COR-L47 (cell line): ENCODE measurements around the gene OR52E8.

Experiments used
- DNase-seq: peaks from one replicate; lab custom pipeline; 2025; lab: John Stamatoyannopoulos, UW

The OR52E8 gene

DNA sequence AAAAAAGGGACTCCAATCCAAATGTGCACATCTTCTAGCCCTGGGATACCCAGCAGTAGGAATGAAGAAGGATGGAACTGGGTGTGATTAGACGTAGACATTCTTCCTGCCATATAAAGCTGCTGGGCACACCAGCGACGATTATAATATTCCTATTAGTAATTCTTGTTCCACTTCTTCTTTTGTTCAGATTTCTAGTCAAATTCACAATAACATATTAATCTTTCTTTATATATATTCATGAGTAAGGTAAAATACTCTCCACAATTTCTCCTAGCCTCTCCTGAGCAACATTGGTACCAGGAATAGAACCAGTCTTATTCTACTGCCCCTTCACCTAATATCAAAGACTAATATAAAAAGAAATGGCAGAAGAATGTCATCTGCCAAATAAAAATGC lies at the start of gene OR52E8:
TSS of gene OR52E8 (minus strand) at position 101 of the 400 bp plus-strand sequence. CDS start at position 101, 0 bp downstream.
- no peak for DNase-seq

- DNase-seq = no peak
These were observed 42.0 kb upstream of the OR52E8 start for GRCh38 chr11:5899534-5899933.

DNA sequence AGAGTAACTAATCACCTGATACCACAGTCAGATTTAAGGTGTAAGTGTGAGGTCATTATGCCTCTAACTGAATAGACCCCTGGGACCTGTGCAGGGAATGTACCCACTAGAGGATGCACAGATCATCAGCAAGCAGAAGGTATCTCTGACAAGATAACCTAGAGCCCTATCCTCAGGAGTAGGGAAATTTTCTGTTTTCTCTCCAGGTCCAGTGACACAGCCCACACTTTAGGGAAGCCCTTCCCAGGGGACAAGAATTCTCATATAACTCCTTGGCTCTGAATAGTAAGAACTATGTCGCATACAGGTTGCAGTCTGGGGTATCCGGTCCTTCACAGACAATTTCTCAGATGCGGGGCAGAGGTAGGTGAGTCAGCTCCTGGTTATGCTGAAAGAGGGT lies 35.4 kb upstream of the OR52E8 start, which contains the start of gene OR52E5:
TSS of gene OR52E5 (plus strand) at position 301 of the 400 bp plus-strand sequence. CDS start 7,569 bp downstream, outside the sequence.
- DNase-seq = no peak

- DNase-seq = no peak
These were observed 33.8 kb upstream of the OR52E8 start for GRCh38 chr11:5891216-5891800.

GRCh38 chr11:5887661-5888060 lies 30.2 kb upstream of the OR52E8 start:
- DNase-seq = no peak

- DNase-seq = no peak
These were observed 29.7 kb upstream of the OR52E8 start for GRCh38 chr11:5887172-5887571.

- no peak for DNase-seq
These were observed 24.3 kb upstream of the OR52E8 start for GRCh38 chr11:5881756-5882155.

GRCh38 chr11:5880329-5880728 lies 22.8 kb upstream of the OR52E8 start, which contains the start of gene OR52E4:
Gene OR52E4 (plus strand): TSS chr11:5880629. CDS start chr11:5884293, 3,664 bp downstream.
- no peak for DNase-seq

DNA sequence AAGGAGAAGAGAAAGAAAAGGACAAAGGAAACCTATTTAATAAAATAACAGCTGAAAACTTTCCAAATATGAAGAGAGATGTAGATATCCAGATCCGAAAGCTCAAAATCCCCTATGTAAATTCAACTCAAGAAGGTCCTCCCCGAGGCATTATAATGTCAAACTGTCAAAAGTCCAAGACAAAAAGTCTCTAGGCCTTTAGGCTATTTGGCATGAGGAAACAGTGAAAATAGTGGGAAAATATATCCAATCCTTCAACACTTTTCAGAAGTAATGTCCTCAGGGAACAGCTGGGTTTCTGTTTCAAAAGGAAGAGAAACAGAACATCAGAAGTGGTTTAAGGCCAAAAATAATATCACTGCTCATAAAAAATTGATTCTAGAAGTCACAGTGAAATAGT lies 21.1 kb upstream of the OR52E8 start:
- DNase-seq = no peak

- no peak for DNase-seq
These were observed 8.3 kb upstream of the OR52E8 start for GRCh38 chr11:5865826-5866225.

DNA sequence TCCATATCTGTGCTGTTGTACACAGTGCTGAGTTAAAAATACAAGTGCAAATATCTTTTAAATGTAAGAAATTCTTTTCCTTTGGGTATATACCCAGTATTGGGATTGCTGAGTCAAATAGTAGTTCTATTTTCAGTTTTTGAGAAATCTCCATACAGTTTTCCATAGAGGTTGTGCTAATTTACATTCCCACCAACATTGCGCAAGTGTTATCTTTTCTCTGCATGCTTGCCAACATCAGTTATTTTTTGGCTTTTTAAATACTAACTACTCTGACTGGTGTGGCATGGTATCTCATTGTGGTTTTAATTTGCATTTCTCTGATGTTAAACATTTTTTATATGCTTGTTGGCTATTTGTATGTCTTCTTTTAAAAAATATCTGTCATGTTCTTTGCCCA lies 6.5 kb downstream of the OR52E8 start:
- DNase-seq = no peak

DNA sequence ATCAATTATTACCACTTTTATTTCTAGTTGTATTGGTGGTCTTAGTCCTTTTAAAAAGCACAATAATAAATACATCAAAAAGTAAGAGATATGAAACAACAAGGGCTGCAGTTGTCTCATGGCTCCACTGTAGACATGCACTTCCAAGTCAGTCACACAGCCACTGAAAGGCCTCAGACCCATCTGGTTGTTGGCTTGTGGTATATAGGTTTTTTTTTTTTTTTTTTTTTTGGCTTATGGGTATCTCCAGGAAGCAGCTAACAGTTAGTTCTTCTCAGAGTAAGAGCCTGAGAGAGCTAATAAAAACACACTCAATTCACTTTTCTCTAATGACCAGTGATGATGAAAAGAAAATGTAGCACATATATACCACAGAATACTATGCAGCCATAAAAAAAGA lies 9.8 kb downstream of the OR52E8 start:
- no peak for DNase-seq

DNA sequence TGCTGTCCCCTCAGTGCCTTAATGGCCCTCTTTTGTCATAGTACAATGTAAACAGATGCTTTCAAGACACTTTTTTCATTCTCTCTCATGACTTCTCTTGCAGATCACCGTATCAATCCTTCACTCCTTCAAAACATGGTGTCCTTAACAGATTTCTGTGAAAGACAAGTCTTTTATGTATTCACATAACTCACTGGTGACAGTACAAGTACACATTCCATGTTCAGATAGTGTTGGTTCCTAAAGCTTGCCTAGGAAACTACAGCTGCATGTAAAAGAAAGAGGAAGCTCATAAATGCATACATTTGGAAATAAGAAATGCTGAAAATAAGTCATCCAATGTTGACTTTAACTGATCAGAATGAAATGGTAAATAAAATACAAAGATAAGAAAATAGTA lies 10.8 kb downstream of the OR52E8 start:
- no peak for DNase-seq

GRCh38 chr11:5841797-5842196 lies 15.7 kb downstream of the OR52E8 start, which contains the start of gene OR52E6:
Gene OR52E6 (minus strand): TSS chr11:5841897. CDS start chr11:5841897, 0 bp downstream.
- DNase-seq = no peak

GRCh38 chr11:5837695-5838094 lies 19.8 kb downstream of the OR52E8 start:
- DNase-seq = no peak

- no peak for DNase-seq
These were observed 24.0 kb downstream of the OR52E8 start for GRCh38 chr11:5833446-5833845.

GRCh38 chr11:5831196-5831829 lies 26.2 kb downstream of the OR52E8 start:
- DNase-seq = no peak

- no peak for DNase-seq
These were observed 39.1 kb downstream of the OR52E8 start for GRCh38 chr11:5818245-5818886.

- no peak for DNase-seq
These were observed 42.0 kb downstream of the OR52E8 start for GRCh38 chr11:5815534-5815933.

DNA sequence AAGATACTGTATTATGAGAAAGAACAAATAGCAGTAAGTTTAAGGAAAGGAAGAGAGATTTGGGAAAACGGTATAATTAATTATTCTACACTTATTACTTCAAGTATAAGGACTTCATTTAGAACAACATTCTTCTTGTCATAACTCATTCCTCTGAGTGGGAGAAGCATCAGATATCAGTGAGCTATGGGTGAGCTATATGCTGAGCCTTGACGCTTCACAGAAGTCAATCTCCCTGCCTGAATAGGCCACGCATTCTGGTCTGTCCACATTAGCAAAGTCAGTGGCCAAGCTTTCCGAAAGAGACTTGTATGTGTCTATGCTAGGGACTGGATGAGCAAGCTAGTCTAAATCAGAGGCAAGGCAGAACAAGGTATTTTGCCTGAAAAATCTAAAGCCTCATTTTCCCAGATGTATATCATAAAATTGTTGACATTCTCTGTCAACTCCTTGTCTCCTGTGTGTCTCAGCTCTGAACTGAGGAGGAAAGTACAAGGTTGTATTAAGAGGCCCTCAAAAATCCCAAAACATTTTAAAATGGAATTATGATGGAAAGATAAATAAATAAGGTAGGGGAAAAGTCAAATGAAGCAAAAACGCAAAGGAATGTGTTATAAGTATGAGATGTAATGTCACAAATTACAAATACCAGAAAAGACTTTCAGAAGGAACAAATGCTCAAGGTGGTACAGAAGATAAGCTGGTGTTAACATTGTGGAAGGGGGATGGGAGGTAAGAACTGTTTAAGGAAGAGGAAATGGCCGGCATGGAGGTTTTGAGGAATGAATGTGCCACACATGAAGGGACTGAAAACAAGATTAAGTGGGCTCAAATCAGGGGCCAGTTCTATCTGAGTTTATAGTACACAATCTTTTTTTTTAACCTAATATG lies 47.3 kb downstream of the OR52E8 start:
- no peak for DNase-seq

DNA sequence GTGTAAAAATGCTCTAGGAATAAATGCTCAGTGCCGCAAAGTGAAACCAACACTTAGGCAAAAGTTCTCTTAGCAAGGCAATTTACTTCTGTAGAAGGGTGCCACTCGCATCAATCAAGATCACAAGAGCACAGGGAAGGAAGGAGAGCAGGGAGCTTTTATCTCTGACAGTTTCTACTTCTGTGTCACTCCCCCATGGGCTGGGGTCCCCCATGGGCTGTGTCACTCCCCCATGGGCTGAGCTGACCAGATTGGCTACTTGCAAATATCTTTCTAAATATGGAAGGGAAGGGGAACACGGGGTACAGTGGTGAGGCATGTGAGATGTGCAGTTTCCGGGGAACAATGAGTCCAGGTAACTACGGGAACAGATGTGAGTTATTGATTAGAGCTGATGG lies 48.4 kb downstream of the OR52E8 start:
- no peak for DNase-seq

DNA sequence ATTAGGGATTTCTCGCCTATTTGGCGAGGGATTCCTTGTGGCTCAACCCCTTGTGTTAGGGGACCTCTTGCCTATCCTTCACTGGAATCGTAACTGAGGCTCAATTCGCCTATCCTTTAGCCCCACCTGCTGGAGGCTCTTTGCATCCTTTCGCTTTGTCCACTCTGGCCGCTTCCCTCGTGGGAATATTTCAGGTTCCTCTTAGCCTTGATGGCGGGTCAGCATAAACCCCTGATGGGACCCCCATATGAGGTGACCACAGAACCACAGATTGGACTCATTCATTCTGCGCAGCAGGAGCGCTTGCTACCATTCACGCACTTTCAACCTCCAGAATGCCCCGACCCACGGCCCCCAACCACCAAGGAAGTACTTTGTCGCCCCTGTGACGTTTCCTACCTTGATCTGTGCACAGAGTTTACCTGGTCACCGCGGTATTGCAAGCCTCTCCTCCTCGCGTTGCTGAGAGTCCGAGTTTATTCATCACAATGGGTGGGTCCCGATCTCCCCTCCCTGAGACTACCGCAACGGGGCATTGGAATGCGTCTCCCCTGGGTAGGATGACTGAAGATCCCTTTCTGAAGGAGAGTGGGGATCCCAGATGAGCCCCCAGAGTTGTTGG lies 48.9 kb downstream of the OR52E8 start, which contains the start of gene OR52N2:
TSS of gene OR52N2 (plus strand) at position 425 of the 622 bp plus-strand sequence. CDS start 11,412 bp downstream, outside the sequence.
- peak; percentile 39 for DNase-seq
